Hematopoietic multipotent progenitor cell (in vitro differentiated cells): ENCODE results near the gene MED16. TPM values are rescaled to one million over a fixed set of nuclear protein-coding genes. Genes with fewer than 3 reads are reported as not detected.
"Not testable (repeated sequence)": the region's sequence is repeated elsewhere in the genome, so short reads cannot be mapped to it uniquely, and the experiment has no call there.

Experiments
- DNase-seq, 3 donors: peaks; one replicate each; pipeline ENCODE4 v3.0.0-alpha.2; 2011 to 2015; ENCODE audit warnings: low read depth in 2 of 3, low spot score in 2 of 3
- total RNA-seq: library from RNA; depleted of rRNA; stranded (reverse); fragments of >200 nt; gene quantifications from one replicate; pipeline ENCODE4 v1.2.3, GENCODE V29; 2012

Gene MED16
- total RNA-seq, 1 donor, result 78.4 TPM

DNA sequence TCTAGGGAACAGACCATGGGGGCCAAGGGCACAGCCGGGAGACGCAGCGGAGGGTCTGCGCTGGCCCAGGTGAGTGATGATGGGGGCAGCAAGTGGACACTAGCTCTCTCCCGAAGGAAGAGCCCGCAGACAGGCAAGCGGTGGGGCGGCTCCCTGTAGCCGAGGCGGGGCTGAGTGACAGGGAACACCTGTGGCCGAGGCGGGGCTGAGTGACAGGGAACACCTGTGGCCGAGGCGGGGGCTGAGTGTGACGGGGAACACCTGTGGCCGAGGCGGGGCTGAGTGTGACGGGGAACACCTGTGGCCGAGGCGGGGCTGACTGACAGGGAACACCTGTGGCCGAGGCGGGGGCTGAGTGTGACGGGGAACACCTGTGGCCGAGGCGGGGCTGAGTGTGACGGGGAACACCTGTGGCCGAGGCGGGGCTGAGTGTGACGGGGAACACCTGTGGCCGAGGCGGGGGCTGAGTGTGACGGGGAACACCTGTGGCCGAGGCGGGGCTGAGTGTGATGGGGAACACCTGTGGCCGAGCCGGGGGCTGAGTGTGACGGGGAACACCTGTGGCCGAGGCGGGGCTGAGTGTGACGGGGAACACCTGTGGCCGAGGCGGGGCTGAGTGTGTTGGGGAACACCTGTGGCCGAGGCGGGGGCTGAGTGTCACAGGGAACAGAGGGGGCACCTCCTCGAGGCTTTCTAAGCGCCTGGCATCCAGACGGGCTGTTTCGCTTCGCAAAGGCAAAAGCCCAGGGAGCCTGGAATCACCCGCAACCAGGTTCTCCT is 1.4 kb downstream of the MED16 start:
- DNase-seq, result not testable (repeated sequence)

- no peak for DNase-seq
These were observed 2.2 kb downstream of the MED16 start for GRCh38 chr19:890831-891230.

GRCh38 chr19:889662-890295 is 3.2 kb downstream of the MED16 start:
- DNase-seq, result no peak

DNA sequence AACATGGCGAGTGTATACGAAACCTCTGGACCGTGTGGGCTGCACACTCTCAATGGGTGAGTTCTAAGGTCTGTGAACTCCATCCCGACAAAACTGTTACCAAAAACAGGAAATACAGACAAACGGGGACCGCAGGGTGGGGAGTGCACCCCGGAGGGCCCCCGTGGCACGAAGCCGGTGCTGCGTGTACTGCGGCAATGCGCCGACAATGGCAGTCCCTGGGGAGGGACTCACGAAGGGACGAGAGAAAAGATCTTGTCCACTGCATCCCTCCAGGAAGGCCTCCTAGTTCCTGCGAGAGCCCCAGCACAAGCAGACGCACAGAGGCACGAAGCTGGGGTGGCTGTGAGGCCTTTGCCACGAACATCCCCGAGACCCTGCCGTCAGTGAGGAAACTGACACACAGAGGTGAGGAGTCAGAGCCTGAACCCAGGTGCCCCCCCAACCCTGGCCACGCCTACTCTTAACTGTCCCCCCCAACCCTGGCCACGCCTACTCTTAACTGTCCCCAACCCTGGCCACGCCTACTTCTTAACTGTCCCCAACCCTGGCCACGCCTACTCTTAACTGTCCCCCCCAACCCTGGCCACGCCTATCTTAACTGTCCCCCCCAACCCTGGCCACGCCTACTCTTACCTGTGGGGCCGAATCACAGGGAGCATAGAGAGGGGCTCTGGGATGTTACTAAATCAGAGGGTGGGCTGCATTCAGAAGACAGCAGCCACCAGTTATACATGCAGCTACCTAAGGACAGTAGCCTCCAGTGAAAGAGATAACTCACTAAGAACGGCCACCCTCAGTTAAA is 4.2 kb downstream of the MED16 start:
- no peak for DNase-seq

DNA sequence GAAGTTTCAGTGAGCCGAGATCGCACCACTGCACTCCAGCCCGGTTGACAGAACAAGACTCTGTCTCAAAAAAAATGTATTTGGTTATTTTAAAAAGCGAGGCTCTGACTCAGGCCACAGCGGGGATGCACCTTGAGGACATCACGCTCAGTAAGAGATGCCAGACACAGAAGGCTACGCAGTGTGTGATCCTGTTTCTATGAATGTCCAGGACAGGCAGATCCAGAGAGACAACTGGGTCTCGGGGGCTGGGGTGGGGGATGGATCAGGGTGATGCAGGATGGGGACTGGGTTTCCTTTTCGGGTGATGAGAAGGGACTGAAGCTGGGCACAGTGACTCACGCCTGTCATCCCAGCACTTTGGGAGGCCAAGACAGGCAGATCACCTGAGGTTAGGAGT is 5.4 kb downstream of the MED16 start:
- DNase-seq, result no peak

DNA sequence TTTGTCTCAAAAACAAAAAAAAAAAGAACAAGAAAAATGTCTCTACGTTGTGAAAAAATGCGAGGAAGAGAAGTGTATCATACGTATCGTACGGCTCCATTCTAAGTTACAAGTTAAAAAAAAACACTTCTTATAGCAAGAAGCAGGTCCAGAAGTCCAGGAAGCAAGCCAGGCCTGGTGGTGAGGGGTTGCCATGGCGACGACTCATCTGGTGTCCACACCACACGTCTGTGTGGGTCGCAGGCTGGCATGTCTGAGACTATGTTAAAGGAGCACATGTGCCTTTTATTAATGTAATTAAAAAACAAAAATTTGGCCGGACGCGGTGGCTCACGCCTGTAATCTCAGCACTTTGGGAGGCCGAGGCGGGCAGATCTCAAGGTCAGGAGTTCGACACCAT is 5.9 kb downstream of the MED16 start:
- no peak for DNase-seq

DNA sequence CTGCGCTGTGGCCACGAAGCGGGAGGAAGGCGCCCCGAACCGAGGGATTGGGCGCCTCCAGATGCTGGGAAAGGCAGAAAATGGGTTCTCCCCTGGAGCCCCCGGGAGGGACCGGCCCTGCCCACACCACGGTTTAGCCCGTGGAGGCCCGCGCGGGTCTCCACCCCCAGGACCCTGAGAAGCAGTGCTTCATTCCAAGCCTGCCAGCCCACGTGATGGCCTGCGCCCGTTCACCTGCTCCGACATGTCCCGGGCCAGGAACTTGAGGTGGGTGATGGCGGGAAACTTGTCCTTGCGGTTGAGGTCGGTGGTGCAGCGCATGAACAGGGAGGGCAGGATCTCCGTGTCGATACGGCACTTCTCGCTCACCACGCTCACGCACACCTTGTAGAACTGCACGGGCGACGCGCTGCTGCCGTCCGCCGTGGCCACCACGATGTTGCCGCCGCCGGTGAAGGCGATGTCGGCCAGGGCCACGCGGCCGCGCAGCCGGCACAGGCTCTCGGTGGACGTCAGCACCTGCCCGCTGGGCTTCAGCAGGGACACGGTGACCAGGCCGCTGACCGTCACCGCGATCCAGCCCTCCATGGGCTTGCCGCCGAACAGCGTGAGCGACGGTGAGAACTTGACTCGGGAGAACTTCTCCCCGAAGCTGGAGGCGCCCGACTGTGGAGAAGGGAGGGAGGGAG is 7.3 kb downstream of the MED16 start:
- no peak for DNase-seq

DNA sequence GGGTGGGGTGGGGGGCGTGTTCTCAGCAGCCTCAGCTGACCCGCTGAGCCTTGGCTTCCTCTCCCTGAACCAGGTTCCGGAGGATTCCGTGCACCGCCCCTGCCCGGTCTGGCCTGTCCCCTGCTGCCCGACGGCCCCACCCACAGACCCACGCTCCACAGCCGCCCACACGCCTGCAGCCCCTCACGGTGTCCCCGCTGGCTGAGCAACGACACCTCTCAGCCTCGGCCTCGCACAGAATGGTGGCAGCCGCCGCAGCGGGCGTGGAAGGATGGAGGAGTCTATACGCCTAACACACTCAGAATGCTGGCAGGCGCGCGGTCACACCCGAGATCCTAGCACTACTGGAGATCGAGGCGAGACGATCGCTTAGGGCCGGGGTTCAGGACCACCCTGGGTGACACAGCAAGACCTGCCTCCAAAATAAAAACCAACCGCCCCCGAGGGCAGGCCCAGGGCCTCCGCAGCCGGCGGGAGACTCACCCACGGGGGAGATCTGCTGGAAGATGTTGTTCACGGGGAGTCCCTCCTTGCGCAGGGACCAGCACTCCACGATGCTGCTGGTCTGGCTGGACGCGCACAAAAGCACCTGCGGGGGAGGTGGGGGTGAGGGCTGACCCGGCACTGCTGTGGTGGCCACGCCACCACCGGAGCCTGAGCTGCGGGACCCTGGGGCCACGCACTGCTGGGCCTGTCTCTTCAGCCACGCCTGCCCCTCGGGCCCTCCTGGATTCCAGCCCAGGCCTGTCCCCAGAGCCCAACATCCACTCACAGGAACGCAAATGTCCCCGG is 8.4 kb downstream of the MED16 start:
- no peak for DNase-seq

DNA sequence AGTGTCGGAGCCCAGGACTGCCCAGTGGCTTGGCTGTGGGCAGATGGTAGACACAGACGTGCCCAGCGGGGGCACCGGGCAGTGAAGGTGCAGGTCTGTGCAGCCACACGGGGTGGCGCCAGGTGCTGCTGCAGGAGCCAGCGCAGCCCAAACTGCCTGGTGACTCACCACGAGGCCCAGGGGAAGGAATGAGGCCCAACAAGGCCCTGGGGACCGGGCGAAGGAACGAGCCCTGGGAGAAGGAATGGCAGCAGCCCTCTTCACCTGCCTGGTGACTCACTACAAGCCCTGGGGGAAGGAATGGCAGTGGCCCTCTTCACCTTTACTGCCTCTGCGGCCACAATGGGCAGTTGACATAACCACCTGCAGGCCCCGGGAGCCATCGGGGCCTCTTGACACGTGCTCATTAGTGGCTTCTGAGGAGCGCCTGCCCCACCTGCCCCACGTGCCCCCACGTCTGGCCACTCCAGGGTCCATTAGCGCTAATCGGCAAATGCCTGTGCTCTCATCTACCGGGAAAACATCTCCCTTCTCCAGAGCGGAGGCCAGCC is 9.3 kb downstream of the MED16 start:
- DNase-seq, result no peak

DNA sequence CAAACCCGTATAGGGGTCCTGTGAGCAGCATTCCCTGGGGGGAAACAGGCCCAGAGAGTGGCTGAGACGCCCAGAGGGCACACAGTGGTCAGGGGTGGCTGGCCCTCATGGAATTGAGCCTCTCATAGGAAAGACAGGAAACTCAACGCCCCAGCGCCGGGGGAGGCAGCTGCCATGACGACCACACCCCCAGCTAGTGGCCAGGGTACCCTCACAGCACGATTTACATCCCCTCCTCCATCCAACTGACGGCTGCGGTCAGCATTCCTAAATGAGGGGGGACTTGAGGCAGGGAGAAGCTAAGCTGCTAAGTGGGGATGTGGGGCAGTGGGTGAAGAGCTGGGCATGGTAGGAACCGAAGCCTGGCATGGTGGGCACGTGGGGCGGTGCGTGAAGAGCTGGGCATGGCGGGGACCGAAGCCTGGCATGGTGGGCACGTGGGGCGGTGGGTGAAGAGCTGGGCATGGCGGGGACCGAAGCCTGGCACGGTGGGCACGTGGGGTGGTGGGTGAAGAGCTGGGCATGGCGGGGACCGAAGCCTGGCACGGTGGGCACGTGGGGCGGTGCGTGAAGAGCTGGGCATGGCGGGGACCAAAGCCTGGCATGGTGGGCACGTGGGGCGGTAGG is 10.0 kb downstream of the MED16 start:
- no peak for DNase-seq

- DNase-seq, result no peak
These were observed 11.5 kb downstream of the MED16 start for GRCh38 chr19:881385-882071.

- DNase-seq, result no peak
These were observed 13.1 kb downstream of the MED16 start for GRCh38 chr19:879711-880438.

- not testable (repeated sequence) for DNase-seq
These were observed 14.0 kb downstream of the MED16 start for GRCh38 chr19:878751-879561.

GRCh38 chr19:877992-878660 is 14.9 kb downstream of the MED16 start:
- DNase-seq, result not testable (repeated sequence)

DNA sequence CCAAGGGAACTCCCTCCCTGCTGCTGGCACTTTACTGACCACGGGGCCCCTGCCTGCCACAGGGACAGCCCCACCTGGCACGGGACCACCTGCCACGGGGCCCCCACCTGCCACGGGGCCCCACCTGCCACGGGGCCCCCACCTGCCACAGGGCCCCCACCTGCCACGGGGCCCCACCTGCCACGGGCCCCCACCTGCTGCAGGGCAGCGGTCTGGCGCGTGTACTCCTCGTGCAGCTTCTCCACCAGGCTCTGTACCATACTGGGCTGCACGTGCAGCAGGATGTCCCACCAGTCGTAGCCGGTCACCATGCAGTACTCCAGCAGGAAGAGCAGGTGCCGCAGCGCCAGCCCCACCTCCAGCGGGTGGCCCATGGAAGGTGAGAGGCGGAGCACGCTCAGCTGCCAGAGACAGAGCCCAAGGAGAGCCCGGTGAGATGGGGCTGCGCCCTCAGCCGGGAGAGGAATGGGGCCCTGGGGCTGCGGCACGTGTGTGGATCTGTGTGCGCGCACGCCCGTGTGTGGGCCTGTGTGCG is 16.1 kb downstream of the MED16 start:
- DNase-seq, result no peak

- no peak for DNase-seq
These were observed 16.9 kb downstream of the MED16 start for GRCh38 chr19:876089-876488.
